AG20443 (cell line): ENCODE data around the gene CRIM1.

Source experiments
- DNase-seq: peaks from one replicate; pipeline ENCODE4 v3.0.0; 2012; ENCODE audit warnings: low spot score, mixed read lengths

Gene CRIM1

GRCh38 chr2:36396878-36397539 is 41.4 kb downstream of the CRIM1 start:
- DNase-seq, result no peak

GRCh38 chr2:36397728-36398413 is 42.3 kb downstream of the CRIM1 start:
- DNase-seq, result no peak

DNA sequence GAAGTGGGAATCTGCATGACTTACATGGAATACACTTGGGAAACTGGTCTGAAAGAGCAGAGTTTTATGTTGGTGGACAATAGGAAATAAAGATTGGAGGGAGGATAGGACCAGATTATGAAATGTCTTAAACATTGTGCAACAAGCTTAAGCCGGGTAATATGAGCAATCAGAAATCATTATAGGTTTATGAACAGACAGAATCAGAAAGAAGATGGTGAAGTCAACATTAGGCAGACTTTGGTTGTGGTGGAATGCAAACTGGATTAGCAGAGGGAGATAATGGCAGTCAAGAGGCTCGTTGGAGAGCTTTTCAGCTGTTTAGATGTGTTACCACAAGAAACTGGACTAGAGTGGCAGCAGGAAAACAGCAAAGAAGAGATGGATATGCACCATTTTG is 43.5 kb downstream of the CRIM1 start:
- no peak for DNase-seq

GRCh38 chr2:36403675-36404230 is 48.2 kb downstream of the CRIM1 start:
- DNase-seq, result peak; percentile 45

DNA sequence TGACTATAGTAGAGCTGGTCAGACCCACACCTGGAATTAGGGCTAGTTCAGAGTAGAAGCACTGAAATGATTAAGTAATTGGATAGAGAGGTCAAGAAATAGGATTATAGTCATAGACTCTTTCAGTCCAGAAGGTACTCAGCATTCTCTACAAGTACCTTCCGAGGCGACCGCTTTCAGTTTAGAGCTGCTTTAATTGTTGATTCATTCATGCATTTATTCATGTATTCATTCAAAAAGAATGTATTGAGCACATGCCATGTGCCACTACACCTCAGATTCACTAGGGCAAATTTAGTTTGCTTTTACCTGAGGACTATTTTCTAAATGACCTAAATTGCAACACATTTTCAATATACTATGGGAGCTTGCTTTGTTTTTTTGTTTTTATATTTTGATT is 48.7 kb downstream of the CRIM1 start:
- DNase-seq, result no peak

DNA sequence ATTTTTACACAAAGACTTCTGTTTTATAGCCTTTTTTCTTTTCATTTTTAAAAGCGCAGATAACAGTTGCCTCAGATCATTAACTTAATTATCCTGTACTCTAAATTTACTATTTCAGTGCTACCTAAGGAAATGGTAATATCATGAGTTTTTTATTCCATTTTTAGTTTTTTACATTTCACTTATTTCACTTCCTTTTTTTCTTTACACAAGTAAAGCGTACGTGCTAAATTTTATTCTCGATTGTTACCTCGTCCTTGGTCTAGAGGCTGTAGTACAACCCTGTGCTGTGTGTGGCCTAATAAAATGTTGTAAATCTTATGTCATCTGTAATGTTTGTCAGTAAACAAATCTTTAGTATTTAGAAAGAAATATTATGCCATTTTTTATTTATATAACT is 49.2 kb downstream of the CRIM1 start:
- DNase-seq, result no peak

- DNase-seq, result no peak
Measured at GRCh38 chr2:36405183-36405582, 49.6 kb downstream of the CRIM1 start.

DNA sequence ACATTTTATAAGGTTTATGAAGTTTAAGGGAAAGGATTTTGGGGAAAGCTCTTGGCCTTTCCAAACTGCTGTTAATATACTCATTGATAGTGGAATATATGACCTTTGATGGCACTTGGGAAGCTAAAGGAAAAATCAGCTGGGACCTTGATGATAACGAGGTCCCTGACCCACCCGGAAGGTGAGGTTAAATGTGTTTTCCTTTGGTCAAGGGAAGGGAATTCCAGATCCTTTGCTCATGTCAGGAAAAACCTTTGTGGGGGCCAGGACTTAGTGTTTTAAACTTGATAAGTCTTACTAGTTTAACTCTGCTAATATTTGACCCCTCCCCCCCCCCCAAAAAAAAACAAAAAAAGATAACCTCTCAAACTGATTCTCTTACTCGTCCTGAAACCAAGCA is 50.7 kb downstream of the CRIM1 start:
- DNase-seq, result no peak

DNA sequence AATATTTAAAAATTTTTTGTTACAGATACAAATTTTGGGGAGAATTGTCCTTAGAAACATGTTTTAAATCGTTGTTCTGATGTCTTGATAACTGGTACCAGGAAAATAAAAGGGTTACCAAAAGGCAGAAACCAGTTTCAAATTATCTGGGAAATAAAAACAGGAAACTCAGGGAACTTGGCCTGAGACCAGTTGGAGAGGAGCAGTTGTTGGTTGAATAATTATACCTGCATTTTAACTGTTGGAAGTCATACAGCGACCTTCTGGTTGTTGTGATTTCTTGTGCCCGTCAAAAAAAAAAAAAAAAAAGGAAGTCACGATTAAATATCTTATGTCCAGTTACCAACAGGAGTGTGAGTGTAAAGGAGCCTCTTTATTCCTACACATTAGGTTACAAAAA is 51.8 kb downstream of the CRIM1 start:
- DNase-seq, result no peak

GRCh38 chr2:36408198-36408703 is 52.7 kb downstream of the CRIM1 start:
- DNase-seq, result no peak

GRCh38 chr2:36409335-36409734 is 53.8 kb downstream of the CRIM1 start:
- no peak for DNase-seq

DNA sequence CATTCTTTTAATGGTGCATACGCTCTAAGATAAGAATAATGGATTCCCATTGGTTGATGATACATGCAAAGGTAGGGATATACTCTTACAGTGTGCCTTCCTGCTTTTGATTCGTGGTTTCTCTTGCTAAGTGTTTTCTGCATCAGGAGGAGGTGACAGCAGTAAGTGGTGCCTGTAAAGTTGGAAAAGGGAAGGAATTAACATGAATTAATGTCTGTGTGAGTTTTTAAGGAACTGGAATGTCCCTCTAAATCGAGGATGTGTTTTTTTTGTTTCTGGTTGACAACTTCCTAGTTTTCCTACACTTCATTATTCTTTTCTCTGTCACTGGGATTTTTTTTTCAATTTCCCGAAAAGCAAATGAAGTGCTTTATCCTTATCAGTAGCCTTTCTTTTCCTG is 54.4 kb downstream of the CRIM1 start:
- DNase-seq, result no peak

- no peak for DNase-seq
Measured at GRCh38 chr2:36410681-36411080, 55.1 kb downstream of the CRIM1 start.

DNA sequence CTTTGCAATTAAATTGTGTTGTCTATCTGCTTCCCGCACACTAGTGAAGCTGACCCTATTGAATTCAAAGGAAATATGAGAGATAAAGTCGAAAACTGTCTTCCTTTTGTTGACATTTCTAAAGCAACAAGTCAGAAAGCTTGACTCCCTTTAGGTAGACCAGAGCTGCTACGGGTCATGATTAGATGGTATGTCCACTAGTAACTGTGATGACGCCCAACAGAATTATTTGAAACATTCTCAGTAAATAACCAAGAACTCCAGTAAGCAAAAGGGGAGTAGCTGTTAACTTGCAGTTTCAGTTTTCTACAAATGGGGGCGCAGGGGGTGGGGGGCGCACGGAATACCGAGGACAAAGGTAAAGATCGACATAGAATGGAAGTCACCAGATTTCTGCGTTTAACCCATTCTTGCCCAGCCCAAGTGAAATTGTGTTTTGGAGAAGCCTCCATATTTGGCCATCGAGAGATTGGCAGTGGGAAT is 56.4 kb downstream of the CRIM1 start:
- DNase-seq, result no peak

DNA sequence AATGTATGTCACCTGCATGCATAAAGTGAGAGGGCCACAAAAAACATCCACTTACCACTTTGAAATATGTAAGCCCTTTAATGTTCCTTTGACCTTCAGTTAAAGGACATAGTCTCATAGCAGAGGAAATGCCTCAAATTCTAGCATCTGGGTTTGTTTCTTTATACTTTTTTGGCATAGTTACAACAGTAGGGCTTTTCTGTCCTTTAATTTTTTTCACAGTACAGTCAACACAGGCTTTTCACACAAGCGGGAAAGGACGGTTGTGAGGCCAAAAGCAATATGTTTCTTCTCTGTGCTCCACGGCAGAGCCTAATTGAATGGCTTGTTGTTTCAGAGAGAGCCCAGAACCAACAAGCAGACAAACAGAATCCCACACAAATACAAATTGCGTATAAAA is 57.6 kb downstream of the CRIM1 start:
- DNase-seq, result no peak

GRCh38 chr2:36414307-36414706 is 58.7 kb downstream of the CRIM1 start:
- DNase-seq, result no peak

DNA sequence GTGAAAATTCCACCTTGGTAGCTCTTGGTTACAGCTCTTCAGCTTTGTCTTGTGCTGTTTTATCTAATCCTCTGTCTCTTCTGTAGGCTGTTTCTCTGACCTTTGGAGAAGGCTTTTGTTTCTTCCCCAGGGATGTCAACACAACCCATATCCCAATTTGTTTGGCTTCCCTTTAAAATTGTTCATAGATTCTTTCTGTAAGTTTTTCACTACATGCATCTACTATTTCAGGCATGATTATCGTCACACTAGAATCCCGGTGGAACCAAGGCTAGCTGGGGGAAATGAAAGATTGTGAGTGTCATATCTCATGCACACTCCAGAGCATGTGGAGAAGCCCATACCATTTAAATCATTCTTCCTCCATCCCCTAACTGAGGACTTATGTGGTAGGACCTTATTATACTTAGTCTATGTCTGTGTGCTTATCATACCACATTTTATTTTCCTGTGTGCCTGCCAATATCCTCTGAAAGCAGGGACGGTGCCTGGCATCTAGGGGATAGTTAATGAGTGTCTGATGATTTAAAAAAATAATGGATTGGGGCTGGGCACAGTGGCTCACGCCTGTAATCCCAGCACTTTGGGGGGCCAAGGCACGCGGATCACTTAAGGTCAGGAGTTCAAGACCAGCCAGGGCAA is 59.9 kb downstream of the CRIM1 start:
- no peak for DNase-seq

DNA sequence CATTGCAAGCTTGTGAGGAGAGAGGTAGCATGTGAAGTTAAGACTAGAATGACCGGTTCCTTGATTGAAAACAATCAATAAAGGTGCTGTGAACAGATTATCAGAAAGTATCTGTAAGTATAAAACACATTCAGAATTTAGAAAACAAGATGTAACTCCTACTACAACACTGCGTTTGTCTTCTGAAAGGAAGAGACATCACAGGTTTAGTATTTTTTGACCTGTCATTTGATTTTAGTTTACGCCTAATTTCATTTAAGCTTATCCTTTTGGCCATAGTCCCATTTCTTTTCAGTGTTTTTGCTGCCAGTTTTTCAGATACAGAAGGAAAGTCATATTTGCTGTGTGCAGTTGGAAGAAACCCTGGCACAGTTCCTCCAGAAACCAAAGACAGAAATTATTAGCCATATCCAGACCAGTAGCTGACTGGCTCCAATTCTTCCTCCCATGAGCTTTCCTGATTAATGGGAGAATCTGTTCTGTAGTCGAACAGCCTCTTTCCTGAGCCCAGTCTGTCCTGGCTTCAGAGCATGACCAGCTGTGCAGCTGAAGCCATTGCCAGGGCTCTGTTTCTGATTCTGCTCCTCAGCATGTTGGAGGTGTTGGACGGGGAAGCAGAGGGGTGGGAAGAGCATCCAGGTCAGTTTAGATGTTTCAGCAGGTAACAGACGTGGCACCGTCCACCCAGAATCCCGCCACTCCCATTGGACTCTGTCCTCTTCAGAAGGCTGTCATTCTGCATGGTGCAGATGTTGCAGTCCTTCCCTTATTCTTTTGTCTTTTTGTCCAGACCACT is 61.0 kb downstream of the CRIM1 start:
- DNase-seq, result no peak

- DNase-seq, result no peak
Measured at GRCh38 chr2:36420569-36421181, 65.1 kb downstream of the CRIM1 start.

- DNase-seq, result no peak
Measured at GRCh38 chr2:36421379-36421778, 65.8 kb downstream of the CRIM1 start.

GRCh38 chr2:36423172-36423571 is 67.6 kb downstream of the CRIM1 start:
- no peak for DNase-seq
